ENCODE measurements around the gene GFOD1.
A peak's percentile ranks its signal among the peaks of the same experiment; 100 is the strongest.
"Not testable (repeated sequence)": the region's sequence is repeated elsewhere in the genome, so short reads cannot be mapped to it uniquely, and the experiment has no call there.

GFOD1 gene

DNA sequence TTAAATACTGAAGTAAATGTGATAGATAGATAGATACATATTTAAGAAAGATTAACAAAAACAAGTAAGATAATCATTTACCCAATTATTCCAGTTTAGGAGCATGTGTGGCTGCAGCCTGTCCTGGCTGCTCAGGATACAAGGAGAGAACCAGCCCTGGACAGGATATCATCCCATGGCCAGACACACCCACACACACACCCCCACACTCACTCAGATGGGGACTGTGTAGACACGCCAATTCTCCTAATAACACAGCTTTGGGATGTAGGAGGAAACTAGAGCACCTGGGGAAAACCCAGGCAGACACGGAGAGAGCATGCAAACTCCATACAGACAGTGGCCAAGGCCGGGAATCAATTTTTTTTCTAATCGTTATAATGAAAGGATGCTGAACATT lies 45.6 kb downstream of the GFOD1 start:
- no peak for DNase-seq (ENCODE audit: low spot score)

DNA sequence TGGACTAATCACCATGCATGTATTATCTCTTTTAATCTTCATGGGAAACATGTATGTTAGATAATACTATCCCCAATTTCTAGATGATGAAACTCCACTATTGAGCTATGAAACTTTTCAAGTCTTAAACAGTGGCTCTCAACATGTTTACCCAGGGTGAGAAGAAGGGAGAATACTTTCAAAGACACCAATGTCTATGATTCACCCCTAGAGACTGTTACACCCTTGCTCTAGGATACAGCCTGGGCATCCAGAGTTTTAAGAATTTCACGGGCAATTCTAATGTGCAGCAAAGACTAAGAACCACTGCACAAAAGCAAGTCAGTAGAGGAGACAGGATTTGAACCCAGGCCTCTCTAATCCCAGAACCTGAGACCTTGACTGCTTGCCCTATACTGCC lies 47.8 kb downstream of the GFOD1 start:
- DNase-seq (ENCODE audit: low spot score), result no peak

DNA sequence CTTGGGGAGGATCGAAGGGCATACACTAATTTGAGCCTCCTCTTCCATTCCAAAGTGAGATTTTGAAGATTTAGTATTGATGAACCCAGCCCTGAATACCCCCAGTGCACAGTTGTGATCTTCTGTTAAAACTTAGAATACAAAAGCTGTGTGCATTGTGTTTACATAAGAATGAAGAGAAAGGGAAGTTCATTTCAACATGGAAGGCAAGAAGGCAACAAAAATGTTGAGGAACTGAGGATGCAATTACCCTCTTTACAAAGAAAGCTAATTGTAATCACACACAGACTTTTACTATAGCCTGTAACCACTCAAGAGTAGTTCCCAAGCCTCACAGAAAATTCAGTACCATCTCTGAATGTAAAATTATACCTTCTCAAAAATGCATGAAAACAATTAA lies 49.3 kb downstream of the GFOD1 start:
- no peak for DNase-seq (ENCODE audit: low spot score)

DNA sequence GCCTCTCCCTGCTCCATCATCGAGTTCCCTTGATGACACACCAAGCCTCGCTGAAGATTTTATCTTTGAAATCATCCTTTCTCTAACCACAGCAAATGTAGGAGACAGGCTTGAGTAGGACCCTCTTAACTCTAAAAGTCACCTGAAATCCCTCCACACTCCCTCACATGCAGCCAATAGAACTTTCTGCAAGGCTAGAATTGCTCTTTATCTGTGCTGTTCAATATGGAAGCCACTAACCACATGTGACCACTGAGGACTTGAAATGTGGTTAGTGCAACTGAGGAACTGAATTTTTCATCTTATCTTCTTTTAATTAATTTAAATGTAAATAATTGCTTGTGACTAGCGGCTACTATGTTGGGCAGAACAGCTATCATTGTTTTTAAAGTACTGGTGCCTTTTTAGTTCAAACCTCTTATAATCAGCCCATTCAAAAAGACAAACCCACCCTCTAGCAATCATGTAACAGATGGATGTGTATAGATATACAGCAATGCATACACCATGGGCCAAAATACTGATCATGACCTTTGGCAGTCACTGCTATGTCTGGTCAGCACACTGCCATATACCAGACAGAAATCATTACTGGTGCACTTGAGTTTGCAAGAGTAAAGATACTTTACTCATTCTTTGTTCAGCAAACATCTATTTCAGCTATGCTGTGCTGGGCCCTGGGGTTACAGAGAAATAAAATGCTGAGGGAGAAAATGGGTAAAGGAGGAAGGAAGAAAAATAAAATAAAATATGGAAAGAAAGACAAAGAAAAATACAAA lies 50.0 kb downstream of the GFOD1 start:
- no peak for DNase-seq (ENCODE audit: low spot score)

DNA sequence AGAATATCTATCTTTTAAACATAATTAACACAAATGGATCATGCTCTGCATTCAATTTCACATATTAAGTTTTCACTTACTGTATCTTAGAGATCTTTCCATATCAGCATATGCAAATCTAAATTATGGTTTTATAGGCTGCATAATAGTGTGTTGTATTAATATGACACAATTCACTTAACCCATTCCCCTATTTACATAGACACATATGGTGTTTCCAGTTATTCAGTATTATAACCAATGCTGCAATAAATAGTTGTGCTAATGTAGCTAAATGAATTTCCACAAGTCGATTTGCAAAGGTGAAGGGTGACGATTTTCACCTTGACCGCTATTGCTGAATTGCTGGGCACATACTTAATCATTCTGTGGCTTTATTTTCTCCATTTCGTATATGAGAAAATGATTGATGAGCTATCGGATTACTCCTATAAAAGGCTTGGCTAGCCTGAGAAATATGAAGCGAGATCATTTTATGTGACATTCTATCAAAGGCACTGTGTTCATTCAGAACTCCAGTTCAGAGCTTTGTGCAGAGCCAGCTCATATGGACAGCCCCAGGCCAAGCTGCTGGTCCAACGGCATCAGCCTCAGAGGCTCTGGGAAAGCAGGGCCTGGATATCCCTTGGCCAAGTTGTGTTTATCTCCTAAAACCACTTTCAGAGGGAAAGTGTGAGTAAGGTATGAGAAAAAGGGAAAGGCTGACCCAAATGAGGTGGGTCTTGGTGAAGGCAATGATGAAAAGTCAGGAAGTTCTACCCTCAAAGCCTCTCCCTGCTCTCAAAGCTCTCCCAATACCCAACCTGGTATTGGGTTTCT lies 50.8 kb downstream of the GFOD1 start:
- no peak for DNase-seq (ENCODE audit: low spot score)

DNA sequence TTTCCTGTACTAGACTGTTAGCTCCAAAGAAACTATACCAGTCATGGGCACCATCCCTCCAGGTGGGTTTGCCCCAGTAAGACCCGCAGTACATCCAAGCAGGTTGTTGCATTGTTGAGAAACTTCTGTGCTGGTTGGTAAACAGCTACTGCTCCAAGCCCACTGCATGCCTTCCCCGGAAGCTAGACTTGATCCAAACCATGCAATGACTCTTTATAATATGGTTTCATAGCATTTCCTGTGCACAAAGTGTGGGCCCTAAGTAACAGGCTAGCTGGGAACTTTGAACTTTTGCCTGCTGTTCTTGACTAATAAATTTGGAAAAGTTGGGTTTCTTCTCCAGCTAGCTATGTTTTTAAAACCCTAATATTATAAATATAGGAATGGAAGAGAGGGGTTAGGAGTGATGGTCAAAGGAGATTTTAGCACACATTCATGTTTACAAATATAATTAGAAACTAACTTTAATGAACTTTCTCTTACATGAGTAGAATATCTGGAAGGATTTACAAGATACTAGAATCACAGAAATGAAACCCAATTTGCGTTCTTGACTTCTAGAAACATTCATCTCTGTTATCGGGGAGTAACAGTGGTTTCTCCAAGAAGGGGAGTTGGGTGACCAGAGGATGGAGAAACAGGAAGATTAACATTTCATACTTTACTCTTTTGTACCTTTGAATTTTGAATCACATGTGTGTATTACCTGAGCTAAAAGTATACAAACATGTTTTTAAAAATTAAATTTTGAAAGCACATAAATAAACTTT lies 51.7 kb downstream of the GFOD1 start:
- DNase-seq (ENCODE audit: low spot score), result no peak

DNA sequence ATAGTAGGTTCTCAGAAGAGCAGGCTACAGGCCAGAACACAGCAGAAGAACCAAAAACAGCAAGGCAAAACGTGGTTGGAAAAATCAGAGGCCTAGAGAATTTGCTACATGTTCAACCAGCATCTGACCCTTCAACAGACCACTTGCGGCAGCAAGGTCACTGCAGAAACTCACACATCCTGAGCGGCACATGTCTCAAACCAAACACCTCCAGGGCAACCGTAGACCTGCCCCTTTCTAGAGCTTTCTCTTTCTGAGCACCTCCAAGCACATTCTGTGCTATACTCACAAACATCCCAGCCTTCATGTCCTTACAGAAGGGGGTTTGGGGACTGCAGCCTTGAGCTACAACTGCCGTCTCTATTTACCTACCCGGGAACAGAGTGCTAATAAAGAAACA lies 52.6 kb downstream of the GFOD1 start:
- no peak for DNase-seq (ENCODE audit: low spot score)

DNA sequence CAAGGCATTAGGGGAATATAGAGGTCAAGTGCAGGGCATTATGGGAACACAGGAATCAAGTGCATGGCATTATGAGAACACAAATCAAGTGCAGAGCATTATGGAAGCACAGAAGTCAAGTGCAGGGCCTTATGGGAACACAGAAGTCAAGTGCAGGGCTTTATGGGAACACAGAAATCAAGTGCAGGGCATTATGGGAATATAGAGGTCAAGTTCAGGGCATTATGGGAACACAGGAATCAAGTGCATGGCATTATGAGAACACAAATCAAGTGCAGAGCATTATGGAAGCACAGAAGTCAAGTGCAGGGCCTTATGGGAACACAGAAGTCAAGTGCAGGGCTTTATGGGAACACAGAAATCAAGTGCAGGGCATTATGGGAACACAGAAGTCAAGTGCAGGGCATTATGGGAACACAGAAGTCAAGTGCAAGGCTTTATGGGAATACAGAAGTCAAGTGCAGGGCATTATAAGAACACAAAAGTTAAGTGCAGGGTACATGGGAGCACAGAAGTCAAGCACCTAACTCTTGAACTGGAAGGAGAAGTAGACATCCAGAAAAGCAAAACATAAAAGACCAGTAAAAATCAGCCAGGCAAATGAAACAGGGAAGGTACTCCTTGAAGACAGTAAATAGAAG lies 53.1 kb downstream of the GFOD1 start:
- DNase-seq (ENCODE audit: low spot score), result not testable (repeated sequence)

DNA sequence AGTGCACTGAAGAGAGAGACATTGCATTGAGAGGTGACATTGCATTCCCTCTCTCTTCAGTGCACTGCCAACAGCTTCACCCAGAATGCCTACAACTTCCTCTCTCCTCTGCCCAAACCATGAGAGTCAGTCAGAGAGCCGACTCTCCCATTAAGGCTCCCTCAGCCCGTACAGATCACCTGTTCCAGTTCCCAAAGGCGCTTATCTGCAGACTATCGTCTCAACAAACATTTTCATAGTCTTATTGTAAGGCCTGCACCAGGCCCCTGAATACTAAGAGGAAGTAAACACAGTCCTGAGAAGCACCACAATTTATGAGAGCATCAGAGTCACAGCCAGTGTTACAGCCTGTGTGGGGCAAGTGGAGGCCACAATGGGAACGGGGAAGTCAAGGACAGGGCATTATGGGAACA lies 53.7 kb downstream of the GFOD1 start:
- DNase-seq (ENCODE audit: low spot score), result no peak

DNA sequence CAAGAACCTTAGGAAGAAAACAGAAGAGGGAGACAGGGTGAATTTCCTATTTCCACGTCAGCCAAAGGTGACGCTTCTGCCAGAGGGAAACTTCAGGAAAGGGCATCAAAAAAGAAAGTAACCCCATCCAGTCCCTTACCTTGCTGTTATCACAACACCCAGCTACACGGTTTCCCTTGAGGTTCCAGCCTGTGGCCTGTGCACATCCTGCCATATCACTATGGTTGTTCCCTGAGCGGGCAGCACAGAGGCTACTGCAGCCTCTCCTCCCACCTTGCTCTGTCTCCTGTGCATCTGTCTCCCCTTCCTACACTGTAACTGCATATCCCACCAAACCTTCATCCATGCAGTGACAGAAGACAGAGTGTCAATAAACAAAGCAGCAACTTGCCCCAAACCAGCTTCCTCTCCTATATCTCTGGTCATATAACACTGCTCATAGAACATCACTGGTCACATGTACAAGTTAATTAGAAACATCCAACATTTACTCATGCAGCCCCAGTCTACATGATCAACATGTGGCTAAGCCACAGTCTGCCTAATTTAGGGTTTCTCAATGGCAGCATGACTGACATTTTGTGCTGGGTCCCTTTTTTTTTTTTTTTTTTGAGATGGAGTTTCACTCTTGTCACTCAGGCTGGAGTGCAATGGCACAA lies 54.7 kb downstream of the GFOD1 start:
- DNase-seq (ENCODE audit: low spot score), result no peak

DNA sequence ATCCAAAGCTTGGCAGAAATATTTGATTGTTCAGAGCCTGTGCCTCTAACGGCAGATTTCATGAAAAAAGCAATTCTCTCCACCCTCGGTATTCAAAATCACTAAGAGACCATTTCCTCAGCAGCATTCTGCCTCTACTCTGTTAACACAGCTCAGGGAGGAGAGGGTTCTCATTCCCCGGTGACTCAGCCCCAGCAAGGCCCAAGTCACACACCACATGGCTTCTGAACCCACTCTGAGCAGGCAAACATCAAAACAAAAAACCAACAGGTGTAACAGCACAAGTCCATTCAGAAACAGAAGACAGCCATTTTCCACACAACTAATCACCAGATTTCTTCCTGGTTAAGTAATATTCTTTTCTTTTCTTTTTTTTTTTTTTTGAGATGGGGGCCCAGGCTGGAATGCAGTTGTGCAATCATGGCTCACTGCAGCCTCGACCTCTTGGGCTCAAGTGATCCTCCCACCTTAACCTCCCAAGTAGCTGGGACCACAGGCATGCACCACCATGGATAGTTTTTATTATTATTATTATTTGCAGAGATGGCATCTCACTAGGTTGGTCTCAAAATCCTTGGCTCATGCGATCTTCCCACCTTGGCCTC lies 55.4 kb downstream of the GFOD1 start:
- peak; percentile 54 for DNase-seq (ENCODE audit: low spot score)

DNA sequence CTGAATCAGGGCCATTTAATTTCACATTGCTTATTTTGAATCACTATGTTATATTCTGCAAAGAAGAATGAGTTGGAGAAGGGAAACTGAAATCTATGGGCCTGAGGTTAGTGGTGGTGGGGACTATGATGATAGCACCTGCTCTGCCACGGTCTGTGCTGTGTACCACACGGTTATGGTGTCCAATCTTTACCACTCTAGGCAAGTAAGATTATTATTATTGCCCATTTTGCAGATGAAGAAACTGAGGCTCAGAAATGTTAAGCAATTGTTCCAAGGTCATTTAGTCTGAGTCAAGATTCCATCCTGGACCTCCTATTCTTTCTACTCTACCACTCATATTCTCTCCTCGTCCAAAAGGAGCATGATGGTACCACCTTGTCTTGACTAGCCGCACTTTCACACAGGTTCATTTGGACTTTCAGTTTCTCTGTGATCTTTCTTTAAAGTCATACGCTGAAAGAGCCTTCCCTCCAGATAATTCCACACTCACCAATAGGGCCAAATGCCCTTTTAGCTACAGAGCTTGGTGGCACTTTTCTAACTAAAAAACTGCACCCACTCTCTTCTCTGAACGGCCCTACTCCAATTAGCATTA lies 56.2 kb downstream of the GFOD1 start:
- no peak for DNase-seq (ENCODE audit: low spot score)

DNA sequence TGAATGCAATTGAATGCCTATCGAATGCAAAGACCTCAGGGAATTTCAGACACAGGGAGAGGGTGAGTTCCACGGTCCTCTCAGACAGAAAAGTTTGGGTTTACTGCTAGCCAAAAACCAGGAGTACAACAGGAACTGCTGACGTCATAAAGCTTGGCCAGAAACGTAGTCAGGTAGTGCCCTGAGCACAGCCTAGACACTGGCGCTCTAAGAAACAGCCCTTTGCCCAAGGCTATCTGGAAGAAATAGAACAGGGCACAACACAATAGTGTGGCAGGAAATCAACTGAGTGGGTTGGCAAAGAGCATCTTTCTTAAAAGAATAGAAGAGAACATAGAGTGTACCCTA lies 58.0 kb downstream of the GFOD1 start:
- no peak for DNase-seq (ENCODE audit: low spot score)

DNA sequence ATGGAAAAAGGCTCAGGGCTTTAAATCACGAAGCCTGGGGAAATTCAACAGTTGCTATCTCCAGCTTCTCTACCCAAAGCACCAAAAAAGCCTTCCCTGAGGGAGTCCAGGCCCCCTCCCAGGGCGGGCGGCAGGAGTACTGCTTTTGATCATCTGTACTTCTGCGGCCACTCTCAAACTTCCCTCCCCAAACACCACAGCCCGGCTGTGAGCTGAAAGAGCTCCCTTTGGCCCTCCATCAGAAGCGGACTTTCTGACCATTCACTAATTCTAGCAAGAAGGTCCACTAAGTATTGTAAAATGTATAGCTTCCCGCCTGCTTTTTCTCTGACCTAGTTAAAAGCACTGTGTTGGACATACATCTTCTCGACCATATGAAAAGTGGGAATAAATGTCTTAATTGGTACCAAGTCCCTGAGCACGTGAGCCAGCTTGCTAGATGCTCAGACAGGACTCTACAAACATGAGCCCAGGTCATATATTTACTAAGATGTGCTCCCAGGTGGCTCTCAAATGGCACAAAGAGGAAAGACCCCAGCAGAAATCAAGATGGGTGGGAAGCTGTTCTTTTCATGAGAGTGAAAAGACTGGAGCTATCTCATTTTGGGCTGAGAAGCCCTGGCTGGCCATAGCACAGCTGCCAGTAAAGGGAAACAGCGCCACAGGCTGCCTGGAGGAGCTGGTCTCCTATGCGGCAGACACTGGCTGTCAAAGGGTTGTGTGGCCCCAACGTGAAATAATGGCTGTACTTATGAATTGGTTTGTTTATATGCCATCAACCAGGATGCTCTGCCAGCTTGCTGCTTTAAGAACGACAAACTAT lies 58.6 kb downstream of the GFOD1 start:
- DNase-seq (ENCODE audit: low spot score), result no peak

DNA sequence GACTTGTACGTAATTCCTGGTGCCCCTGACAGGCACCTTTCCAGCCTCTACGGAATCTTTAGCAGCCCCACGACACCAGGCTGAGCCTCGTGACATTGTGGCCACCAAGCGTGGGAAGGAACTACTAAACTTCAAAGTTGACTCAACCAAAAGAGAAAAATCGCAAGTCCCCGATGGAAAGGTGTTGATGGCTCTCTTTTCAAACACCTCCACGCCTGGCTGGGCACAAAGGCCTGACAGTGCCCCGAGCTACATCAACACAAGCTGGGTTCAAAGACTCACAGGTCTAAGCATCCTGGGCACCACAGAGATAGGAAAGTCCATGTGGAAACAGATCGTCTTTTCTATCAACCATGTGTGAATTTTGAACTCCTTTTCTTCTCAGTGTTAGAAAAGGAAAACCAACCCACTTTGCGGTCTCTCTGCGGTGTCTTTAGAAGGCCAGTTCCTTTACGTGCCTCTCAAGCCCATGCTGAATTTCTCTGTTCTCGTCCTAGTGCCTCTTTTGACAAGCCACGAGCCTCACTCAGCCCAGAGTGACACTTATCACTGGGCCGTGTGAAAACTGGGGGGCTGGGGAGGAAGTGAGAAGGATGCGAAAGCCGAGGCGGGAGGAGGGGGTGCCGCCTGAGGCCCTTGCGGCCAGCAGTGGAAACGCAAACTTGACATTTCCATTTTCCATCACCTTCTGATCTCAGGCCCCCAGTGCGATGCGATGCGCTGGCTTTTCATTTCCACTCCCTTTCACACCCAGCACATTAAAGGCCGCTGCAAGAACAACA lies 59.4 kb downstream of the GFOD1 start:
- no peak for DNase-seq (ENCODE audit: low spot score)

DNA sequence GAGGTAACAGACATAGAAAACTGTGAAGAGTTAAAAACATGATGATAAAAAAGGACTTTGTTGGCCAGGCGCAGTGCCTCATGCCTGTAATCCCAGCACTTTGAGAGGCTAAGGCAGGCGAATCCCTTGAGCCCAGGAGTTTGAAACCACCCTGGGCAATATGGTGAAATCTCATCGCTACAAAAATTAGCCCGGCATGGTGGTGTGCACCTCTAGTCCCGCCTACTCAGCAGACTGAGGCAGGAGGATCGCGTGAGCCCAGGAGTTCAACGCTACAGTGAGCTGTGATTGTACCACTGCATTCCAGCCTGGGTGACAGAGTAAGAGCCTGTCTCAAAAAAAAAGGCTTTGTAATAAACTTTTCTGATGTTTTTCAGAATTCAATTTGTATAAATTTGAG lies 60.1 kb downstream of the GFOD1 start:
- no peak for DNase-seq (ENCODE audit: low spot score)

DNA sequence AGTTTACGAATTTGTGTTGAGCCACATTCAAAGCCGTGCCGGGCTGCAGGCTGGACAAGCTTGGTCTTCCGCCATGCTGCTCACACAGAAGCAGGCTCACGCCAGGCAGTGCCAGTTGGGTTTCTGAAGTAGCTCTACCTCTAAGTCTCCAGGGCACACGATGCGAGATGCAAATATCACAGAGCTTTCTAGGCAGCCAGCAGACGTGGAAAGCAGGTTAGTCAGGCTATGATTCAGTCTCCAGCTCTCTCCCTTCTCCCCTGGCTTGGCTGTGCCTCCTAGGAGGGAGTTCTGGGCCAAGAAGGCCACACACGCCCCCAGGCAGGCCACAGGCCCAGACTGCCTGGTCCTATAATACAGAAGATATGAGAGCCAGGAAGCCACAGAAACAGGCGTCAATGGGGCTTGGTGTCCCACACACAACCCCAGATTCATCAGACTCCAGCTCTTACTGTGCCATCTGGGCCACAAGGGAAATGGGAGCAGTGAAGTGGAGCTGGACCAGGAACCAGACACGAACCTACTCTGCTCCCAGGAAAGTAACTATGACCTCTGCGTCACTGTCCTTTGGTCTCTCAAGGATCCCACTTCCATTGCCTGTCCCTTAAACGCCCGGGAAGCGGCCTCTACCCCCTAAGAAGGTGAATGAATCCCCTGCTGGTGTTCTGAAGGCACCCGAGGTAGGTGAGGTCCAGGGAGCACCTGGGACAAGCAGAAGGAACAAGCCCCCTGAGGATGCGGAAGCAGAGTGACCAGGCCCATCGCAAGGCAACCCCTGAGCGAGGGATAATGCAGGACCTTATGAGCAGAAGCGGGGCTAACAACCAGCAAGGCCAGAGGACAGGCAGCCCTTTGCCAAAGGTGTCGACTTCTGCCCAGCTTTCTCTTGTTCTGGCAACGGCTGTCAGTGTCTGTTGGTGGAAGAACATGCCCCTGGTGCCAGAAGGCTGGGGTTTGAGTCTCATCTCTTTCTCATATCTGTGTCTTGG lies 61.2 kb downstream of the GFOD1 start:
- DNase-seq (ENCODE audit: low spot score), result peak; percentile 50

DNA sequence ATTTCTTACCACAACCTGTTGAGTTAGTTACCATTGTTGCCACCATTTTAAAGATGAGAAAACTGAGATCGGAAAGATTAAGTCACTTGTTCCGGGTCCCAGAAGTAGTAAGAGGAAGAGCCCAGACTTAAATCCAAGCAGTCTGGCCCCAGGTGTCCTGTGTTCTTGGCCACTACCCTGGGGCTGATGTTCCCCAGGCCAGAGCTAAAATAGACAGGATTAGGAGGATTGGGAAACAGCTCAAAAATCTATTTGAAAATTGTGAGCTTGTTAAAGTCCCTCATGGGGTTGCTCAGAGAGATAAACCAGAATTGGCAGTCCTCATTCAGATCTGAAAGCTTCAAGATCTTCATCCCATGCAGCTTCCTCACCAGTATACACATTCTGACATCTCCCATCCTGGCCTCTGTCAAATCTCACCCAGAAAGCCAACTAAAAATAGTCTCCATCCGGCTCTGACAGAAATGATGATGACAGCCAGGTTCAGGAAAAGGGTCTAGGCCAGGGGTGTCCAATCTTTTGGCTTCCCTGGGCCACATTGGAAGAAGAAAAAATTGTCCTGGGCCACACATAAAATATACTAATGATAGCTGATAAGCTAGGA lies 62.0 kb downstream of the GFOD1 start:
- no peak for DNase-seq (ENCODE audit: low spot score)

Measured in AG08396 (cell line).